ENCODE measurements around the gene LBH.

- TF ChIP-seq, protein P1, sequence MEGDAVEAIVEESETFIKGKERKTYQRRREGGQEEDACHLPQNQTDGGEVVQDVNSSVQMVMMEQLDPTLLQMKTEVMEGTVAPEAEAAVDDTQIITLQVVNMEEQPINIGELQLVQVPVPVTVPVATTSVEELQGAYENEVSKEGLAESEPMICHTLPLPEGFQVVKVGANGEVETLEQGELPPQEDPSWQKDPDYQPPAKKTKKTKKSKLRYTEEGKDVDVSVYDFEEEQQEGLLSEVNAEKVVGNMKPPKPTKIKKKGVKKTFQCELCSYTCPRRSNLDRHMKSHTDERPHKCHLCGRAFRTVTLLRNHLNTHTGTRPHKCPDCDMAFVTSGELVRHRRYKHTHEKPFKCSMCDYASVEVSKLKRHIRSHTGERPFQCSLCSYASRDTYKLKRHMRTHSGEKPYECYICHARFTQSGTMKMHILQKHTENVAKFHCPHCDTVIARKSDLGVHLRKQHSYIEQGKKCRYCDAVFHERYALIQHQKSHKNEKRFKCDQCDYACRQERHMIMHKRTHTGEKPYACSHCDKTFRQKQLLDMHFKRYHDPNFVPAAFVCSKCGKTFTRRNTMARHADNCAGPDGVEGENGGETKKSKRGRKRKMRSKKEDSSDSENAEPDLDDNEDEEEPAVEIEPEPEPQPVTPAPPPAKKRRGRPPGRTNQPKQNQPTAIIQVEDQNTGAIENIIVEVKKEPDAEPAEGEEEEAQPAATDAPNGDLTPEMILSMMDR (IDR thresholded peaks at IDR 0.05), result no peak
- no peak for TF ChIP-seq POLR2A (IDR thresholded peaks at IDR 0.05)
Observed at GRCh38 chr2:30270166-30270565, 38.8 kb downstream of the LBH start.

Data from thyroid gland (tissue), 4 donors.